HG02763 (cell line): ENCODE measurements around the gene TMEM182.

Experiments
- ATAC-seq: cut with Tn5 transposase; IDR thresholded peaks from one replicate; pipeline ENCODE4 v1.9.1; 2021; ENCODE audit warnings: mild to moderate bottlenecking, moderate library complexity; ENCODE audit not compliant: unreplicated experiment

The TMEM182 gene

DNA sequence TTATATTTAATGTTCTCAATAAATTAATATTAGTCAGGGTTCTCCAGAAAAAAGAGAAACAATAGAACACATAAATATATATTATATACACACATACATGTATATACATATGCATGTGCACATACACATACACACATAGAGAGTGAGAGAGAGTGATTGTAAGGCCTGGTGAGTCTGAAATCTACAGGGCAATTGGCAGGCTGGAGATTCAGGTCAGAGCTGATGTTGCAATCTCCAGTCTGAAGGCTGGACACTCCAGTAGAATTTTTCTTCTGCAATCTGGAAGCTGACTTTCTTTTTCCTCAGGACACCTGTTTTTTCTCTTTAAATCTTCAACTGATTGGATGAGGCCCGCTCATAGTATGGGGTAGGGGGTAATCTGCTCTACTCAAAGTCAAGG lies 3.2 kb downstream of the TMEM182 start:
- ATAC-seq, result no peak

DNA sequence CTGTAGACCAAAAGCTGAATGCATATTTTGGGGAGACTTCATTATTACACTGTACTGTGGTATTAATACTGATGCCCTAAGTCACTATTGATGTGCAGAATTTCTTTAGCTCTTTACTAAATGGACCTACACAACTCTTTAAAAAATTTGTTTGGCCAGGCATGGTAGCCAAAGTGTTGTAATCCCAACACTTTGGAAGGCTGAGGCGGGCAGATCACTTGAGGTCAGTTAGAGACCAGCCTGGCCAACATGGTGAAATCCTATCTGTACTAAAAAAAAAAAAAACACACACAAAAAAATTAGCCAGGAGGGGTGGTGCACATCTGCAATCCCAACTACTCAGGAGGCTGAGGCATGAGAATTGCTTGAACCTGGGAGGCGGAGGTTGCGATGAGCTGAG lies 6.4 kb downstream of the TMEM182 start:
- ATAC-seq, result no peak

DNA sequence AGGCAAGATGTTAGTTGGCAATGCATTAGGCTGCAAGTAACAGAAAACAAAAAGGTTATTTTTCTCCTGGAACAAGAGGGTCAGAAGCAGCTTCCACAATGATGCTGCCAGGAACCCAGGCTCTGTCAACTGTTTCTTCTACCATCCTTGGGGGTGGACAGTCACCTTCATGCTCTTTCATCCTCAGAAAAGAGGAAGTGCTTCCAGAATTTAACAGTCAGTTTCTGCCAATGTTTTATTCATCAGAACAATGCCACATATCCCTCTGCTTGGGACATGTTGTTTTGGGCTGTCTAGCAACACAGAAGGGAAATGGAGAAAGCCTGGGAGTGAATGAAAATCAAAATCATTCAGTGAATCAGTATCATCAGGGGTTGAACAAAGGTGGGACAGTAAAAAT lies 7.1 kb downstream of the TMEM182 start:
- no peak for ATAC-seq

GRCh38 chr2:102770506-102770905 lies 8.7 kb downstream of the TMEM182 start:
- no peak for ATAC-seq

DNA sequence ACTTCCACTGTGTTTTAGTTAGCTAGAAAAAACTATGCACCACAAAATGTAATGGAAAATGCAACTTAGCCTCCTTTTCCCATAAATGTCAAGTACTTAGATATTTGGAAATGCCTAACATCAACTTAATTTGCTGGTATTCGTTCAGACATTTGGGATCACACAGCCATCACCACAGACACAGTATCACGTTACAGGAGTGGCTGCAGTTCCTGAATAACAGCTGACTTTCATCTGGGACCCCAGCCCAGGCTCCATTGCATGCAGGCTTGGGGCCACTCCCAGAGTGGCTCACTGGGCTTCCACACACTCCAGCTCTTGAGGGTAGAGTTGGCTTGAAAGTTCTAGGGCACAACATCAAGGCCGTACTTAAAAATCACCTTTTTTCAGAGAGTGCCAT lies 9.3 kb downstream of the TMEM182 start:
- ATAC-seq, result no peak

GRCh38 chr2:102772659-102773058 lies 10.8 kb downstream of the TMEM182 start:
- ATAC-seq, result no peak

DNA sequence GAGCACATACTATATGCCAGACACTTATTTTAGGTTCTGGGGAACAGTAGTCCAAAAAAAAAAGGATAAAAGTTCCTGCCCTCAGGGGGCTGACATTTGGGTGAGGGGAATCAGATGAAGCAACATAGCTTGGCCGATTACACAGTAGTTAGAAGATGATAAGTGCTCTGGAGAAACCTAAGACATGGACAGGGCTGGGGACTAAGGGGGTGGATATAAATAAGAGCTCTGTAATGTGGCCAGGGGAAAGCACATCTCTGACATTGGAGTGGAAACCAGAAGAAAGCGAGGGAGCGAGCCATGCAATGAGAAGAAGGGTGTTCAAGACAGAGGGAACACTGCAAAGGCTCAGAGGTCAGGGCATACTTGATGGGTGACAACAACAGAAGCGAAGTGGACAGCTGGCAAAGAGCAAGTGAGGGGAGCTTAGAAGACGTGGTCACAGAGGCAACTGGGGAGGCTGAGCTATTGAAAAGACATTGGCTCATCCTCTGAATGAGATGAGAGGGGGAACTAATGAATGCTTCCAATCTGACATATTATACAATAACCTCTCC lies 11.4 kb downstream of the TMEM182 start:
- ATAC-seq, result no peak

GRCh38 chr2:102778260-102778659 lies 16.4 kb downstream of the TMEM182 start:
- no peak for ATAC-seq

DNA sequence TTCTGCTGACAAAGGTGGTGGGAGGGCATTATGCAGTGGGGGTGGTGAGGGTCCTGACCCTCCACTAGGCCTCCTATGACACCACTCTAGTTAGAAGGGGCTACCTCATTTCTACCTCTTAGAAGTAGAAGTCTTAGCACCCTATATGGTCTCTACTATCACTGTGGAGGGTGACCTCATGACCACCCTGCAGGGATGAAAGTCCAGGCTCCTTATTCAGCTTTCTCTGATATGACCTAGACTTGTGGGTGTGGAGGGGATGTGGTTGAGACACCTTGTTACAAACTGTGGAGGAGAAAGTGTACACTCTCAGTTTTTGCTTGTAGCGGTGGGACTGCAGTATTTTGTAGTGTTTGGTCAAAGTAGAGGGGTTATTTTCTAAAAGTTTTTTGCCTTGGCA lies 18.6 kb downstream of the TMEM182 start:
- no peak for ATAC-seq

DNA sequence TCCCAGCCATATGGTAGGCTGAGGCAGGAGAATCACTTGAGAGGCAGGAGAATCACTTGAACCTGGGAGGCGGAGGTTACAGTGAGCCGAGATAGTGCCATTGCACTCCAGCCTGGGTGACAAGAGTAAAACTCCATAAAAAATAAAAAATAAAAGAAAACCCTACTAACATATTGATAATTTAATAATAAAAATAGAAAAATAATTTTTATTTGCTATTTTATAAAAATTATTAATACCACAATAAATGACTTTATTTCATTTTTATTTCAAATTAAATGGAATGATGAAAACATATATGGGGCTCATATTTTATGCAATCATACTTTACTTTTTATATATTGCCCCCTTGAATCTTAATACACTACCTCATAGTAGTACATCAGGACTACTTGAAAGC lies 20.4 kb downstream of the TMEM182 start:
- no peak for ATAC-seq

DNA sequence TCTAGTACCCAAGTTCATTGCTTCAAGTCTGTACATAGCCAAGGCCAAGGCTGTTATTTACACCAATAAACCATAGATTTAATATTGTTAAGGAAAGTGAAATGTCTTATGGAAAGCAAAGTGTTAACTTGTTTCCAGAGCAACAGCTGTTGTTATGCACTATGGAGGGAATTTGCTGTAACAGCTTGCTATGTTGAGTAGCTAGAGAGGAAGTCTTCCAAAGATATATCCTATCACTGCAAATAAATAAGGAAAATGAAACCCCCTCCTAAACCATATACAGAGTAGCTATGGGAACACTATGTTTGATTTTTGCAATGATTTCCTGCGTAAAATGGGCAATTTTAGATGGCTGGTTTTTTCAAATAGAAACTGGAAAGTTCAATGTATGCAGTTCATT lies 21.1 kb downstream of the TMEM182 start:
- no peak for ATAC-seq

DNA sequence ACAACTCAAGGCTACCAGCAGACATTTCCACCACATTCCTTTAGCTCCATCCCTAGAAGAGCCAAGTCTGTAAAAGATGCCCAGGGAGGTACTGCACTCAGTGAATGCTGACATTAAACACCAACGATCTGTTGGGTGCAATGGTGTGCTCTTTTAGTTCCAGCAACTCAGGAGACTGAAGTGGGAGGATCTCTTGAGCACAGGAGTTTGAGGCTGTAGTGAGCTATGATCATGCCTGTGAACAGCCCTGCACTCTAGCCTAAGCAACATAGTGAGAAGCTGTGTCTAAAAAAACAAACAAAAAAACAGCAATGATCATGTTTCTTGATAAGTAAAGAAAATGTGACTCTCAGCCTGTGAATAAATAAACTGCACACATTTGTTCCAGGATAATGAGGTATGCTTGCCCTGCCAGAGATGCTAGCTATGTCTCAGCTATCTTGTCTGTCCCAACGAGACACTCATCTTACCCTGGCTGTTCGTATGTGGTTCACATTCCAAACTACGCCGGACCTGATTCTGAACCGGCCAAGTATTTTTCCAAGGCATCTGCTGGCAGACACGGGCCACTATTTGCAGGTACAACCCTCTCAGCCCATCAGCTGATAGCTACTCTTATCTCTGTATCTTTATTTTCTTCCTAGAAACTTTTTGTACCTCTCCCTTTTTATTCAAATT lies 21.8 kb downstream of the TMEM182 start:
- ATAC-seq, result no peak

DNA sequence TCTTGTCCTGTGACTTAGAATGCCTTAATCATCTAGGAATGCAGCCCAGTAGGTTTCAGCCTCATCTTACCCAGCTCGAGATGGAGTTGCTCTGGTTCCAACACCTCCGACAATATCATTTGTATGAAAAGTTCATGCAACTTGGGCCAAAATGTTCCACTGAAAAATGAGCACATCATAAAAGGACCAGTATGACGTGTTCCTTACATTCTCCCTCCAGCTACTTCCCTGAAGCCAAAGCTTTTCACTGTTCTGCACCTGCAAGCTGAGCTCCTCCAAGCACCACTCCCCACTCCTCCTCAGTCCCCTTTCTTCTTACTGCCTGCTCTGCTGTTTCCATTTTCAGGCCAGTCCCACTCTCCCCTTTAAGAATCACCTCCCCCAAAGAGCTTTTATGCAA lies 23.1 kb downstream of the TMEM182 start:
- ATAC-seq, result no peak

GRCh38 chr2:102788216-102788884 lies 26.5 kb downstream of the TMEM182 start:
- ATAC-seq, result no peak

GRCh38 chr2:102788885-102789260 lies 27.0 kb downstream of the TMEM182 start:
- ATAC-seq, result no peak

DNA sequence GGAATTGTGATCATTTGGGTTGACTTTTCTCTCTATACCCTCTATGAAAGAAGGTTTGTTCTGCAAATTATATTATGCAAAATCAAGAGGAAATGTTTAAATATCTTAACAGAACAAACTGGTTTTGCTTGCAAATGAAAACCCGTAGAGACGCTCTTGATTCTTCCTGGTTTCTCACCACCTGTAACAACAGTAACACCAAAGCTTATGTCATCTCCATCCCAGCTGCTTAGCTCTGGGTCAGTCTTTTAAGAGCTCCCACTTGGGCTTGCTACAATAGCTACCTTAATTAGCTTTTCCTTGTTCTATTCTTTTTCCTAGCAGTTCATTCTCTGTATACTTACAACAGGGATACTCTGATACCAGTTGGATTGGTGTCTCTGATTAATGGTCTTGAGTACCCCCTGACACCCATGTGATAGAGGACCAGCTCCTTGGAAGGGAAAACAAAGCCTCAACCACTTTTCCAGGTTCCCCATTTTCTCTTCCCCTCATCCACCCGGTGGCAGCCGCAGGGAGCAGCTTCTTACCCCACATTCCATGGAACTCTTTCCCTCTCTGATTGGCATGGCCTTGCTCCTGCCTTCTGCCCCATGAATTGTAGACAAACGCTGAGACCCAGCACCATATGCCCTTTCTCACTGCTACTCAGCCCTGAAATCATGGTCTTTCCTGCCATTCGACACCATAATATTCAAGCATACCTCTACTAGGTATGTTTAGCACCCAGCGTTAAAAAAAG lies 27.7 kb downstream of the TMEM182 start:
- ATAC-seq, result no peak

- no peak for ATAC-seq
Measured at GRCh38 chr2:102790091-102790455, 28.2 kb downstream of the TMEM182 start.

DNA sequence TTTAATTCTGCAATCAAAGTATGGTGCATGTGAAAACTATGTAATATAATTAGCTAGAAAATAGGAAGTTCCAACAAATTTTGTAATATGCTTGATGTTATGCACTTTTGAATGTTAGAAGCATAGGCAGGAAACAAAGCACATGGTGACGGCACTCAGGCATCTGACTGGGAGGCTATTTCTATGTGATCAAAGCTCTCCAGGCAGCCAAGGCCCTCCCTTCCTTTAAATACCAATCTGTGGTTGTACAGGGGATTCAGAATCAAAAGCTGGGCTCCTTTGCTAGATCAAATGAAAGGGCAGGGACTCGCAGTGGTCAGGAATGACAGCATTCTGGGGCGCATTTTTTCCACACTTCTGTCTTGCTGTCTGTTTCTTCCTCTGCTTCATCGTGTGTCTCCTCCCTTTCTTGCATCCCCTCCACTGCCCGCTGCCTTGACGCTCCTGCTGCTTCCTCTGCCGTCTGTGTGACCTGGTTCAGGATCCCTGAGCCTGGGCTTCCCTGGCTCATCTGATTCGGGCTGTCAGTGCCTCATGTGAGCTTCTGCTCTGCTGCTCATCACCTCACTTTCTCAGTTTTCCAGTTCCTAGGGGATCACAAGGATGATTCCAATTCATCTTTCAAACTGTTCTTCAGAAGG lies 30.9 kb downstream of the TMEM182 start:
- ATAC-seq, result no peak

DNA sequence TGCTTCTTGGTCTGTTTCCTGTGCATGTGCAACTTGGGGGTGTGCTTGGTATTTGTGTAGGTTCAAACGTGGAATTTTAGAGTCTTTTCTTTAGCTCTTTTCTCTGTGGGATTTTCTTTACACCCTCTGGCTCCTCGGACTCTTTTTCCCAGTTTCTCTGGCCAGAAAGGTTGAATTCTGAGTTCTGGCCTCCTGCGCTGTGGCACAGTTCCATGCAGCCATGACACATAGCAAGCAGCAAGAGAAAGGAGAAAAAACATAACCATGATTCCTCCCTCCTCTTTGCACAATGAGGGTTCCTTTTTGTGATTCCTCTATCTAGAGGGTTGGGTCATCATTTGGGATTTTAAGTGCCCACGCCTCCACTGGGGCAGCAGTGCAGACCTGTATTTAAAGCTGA lies 33.8 kb downstream of the TMEM182 start:
- ATAC-seq, result no peak

GRCh38 chr2:102796337-102796736 lies 34.5 kb downstream of the TMEM182 start:
- no peak for ATAC-seq

DNA sequence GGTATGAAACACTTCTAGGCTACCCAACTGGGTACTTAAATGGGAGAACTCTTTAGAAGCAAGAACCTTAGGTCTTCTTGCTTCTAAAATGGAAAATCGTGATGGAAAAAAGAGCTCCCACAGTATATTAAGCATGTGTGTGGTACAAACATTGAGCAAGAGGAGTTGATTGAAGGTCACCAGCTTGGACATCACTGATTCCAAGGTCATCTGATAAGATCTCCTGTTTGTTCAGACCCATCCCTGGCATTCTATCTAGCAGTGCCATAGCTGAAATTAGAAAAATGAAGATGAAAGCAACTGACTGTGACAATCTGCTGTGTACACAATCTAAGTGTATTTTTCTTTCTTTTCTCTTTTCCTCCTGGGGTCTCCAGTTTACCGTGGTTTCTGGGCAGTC lies 35.7 kb downstream of the TMEM182 start:
- no peak for ATAC-seq
